COLO829 (cell line): ENCODE data around the gene CDK7.
"Not testable (repeated sequence)": the region's sequence is repeated elsewhere in the genome, so short reads cannot be mapped to it uniquely, and the experiment has no call there.

Source experiments
- DNase-seq: peaks from one replicate; pipeline ENCODE4 v3.0.0; 2012; ENCODE audit warnings: low spot score

The CDK7 gene

DNA sequence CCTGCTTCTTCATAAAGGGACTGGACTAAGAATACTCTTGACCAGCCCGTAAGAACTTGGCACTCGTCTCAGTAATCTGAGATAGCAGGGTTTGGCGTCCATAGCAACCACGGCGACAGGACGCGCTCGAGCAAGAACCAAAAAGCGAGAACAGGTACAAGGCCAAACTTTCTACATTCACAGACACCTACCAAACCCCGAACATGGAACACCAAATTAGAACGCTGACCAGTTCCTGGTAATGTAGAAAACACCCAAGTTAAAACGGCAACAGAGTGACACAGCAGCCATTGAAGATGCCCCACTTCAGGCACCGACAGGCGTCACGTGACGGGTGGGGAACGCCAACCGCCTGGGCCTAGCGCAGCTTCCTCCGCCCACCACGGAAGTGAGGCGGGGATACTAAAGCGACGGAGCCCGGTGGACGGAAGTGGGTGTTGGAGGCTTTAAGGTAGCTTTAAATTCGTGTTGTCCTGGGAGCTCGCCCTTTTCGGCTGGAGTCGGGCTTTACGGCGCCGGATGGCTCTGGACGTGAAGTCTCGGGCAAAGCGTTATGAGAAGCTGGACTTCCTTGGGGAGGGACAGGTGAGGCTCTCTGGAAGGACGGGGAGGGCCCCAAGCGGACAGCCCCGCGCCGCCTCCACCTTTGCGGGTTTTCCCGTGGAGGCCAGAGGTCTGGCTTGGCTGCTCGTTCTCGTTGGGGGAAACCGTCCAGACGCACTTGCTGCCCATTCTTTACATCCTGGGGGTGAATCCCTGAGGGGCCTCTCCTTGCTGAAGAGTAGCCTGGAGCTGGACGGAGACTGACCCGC lies at the start of gene CDK7:
Gene CDK7, plus strand, starts transcription at position 430 of the 812 bp plus-strand sequence. Its CDS starts 90 bp downstream, at position 520.
- DNase-seq: peak; percentile 90

GRCh38 chr5:69187342-69187741 lies 47.3 kb upstream of the CDK7 start:
- DNase-seq: no peak

- DNase-seq: peak; percentile 2
Observed at GRCh38 chr5:69188811-69189161, 45.9 kb upstream of the CDK7 start.

- peak; percentile 88 for DNase-seq
Observed at GRCh38 chr5:69189162-69190086, 45.3 kb upstream of the CDK7 start, which contains the start of gene CENPH. Gene CENPH (plus strand): TSS chr5:69189583. CDS start chr5:69189635, 52 bp downstream.

DNA sequence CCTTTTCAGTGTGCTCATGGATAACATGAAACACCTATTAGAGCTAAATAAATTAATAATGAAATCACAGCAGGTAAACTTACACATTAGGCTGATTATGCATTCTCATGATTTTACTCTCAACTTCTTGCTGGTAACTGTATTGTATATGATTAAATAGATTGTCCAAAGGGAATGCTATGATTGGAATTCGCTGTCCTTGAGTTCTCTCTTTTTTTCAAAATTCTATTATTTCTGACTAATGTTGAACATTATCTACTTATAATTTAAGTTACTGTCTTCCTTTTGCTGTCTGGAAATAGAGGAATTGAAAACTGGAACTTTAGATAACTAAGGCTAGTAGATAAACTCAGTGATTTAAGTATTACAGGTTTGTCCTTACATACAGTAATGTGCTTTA lies 32.2 kb upstream of the CDK7 start:
- no peak for DNase-seq

DNA sequence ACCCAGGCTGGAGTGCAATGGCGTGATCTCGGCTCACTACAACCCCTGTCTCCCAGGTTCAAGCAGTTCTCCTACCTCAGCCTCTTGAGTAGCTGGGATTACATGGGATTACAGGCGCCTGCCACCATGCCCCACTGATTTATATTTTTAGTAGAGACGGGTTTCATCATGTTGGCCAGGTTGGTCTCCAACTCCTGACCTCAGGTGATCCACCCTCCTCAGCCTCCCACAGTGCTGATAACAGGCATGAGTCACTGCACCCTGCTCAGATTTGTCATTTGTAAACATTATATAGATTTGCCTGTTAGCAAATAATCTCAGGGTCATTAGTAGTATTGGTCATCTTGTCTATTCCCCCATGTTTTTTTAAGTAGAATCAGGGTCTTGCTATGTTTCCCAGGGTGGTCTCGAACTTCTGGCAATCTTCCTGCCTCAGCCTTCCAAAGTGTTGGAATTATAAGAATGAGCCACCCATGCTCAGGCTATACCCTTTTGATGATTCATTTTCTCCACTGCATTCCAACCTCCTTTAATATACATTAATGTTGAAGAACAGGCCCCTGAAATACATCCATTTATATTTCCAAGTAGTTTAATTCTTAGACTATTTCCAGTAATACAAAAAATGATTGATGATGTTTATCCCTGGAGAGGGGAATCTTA lies 28.0 kb upstream of the CDK7 start:
- DNase-seq: no peak

GRCh38 chr5:69209602-69210001 lies 25.1 kb upstream of the CDK7 start:
- no peak for DNase-seq

GRCh38 chr5:69211200-69211599 lies 23.5 kb upstream of the CDK7 start:
- no peak for DNase-seq

DNA sequence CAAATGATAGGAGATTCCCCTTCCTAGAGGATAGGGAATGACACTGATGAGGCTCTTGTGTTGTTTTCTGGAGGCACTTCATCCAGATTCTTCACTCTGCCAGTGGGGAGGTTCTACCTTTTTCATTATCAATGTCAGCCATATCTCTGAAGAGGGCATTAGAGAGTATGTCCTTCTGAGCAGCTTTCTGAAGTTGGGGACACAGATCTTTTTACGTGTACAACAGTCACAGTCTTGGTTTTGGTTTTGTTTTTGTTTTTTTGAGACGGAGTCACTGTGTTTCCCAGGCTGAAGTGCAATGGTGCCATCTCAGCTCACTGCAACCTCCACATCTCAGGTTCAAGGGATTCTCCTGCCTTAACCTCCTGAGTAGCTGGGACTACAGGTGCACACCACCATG lies 22.7 kb upstream of the CDK7 start:
- no peak for DNase-seq

GRCh38 chr5:69213513-69214215 lies 21.0 kb upstream of the CDK7 start:
- no peak for DNase-seq

GRCh38 chr5:69217151-69217511 lies 17.6 kb upstream of the CDK7 start:
- DNase-seq: no peak

- DNase-seq: peak; percentile 85
Observed at GRCh38 chr5:69217548-69218526, 16.8 kb upstream of the CDK7 start.

DNA sequence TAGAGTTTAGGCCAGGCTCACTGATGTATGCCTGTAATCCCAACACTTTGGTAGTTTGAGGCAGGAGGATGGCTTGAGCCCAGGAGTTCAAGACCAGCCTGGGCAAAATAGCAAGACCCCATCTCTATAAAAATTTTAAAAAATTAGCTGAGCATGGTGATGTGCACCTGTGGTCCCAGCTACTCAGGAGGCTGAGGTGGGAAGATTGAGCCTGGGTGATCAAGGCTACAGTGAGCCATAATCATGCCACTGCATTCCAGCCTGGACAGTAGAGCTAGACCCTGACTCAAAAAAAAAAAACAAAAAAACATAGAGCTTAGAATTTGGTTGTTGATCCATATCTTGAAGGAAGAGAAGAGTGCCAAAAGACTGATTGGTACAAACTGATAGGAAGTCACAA lies 14.7 kb upstream of the CDK7 start:
- DNase-seq: no peak

GRCh38 chr5:69220371-69220770 lies 14.3 kb upstream of the CDK7 start:
- not testable (repeated sequence) for DNase-seq

DNA sequence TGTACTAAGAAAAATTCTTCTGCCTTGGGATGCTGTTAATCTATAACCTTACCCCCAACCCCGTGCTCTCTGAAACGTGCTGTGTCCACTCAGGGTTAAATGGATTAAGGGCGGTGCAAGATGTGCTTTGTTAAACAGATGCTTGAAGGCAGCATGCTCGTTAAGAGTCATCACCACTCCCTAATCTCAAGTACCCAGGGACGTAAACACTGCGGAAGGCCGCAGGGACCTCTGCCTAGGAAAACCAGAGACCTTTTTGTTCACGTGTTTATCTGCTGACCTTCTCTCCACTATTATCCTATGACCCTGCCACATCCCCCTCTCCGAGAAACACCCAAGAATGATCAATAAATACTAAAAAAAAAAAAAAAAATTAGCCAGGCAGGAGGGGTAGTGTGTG lies 13.9 kb upstream of the CDK7 start:
- DNase-seq: not testable (repeated sequence)

GRCh38 chr5:69224520-69224919 lies 10.2 kb upstream of the CDK7 start:
- no peak for DNase-seq

GRCh38 chr5:69225860-69226259 lies 8.8 kb upstream of the CDK7 start:
- DNase-seq: no peak

GRCh38 chr5:69230181-69230580 lies 4.5 kb upstream of the CDK7 start:
- DNase-seq: no peak

DNA sequence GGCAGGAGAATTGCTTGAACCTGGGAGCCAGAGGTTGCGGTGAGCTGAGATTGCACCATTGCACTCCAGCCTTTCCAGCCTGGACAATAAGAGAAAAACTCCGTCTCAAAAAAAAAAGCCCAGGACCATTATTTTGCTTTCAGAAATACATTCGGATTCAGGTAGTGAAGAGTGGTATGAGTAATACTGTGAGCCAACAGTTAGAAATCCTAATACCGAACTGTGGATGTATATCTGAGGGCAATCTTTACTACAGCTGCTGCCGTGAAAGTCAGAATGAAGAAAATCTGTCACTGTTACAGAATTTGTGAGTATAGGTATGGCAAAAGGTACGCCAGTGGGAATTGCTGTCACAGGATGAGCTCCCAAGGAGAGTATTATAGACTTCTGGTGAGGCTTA lies 3.4 kb upstream of the CDK7 start:
- no peak for DNase-seq

DNA sequence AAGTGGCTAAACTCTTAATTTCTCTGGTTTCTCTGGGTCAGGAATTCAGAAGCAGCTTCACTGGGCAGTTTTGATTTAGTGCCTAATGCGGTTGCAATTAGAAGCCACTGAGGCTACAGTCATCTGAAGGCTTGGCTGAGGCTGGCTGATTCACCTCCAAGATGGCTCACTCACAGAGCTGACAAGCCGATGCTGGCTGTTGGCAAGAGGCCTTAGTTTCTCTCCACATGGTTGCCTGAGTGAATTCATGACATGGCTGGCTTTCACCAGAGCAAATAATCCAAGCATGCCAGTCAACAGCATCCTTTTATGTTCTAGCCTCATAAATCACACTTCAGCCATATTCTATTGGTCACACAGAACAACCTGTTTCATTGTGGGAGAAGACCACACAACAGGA lies 2.8 kb upstream of the CDK7 start:
- DNase-seq: no peak

GRCh38 chr5:69236733-69237132 lies 2.0 kb downstream of the CDK7 start:
- not testable (repeated sequence) for DNase-seq
